Stimulated activated CD4-positive, alpha-beta T cell treated with anti-CD3 and anti-CD28 coated beads, Interleukin-12 subunit alpha, Interleukin-12 subunit beta, amount 100 ng/mL, for 4 hours (primary cell): ENCODE data around the gene ZSCAN31.
"Not testable (repeated sequence)": the region's sequence is repeated elsewhere in the genome, so short reads cannot be mapped to it uniquely, and the experiment has no call there.

Source experiments
- DNase-seq: peaks from one replicate; pipeline ENCODE4 v3.0.0-alpha.2; 2020

The ZSCAN31 gene

GRCh38 chr6:28351493-28351925, 15.6 kb upstream of the ZSCAN31 start:
- no peak for DNase-seq

- no peak for DNase-seq
Measured at GRCh38 chr6:28351087-28351486, 15.1 kb upstream of the ZSCAN31 start.

- peak; percentile 80 for DNase-seq
Measured at GRCh38 chr6:28349892-28350737, 14.2 kb upstream of the ZSCAN31 start, which contains the start of gene ZKSCAN3. Gene ZKSCAN3, plus strand, starts transcription at chr6:28349947. Its CDS starts 9,640 bp downstream, at chr6:28359587.

DNA sequence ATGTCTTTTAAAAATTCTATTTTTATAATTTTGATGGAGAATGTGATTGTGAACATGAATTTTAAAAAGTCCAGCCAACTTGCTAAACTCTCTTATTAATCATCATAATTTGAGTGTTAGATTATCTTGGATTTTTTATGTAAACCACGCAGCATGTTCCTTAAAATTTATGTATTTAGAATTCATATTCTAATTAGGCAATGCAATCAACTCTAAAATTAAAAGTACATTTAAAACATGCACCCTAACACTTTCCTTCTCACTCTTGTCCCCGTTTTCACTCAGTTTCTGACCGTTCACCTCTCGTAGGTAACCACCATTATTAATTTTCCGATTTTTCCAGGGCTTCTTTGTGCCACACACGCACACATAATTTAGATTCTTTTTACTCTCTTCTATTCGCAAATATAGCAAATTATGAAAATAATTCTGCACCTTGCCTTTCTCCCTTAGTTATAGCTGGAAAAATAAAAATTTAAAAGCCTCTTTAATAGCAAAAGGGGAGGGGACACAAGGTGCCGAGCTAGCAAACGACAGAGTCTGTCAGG, 13.5 kb upstream of the ZSCAN31 start:
- no peak for DNase-seq

DNA sequence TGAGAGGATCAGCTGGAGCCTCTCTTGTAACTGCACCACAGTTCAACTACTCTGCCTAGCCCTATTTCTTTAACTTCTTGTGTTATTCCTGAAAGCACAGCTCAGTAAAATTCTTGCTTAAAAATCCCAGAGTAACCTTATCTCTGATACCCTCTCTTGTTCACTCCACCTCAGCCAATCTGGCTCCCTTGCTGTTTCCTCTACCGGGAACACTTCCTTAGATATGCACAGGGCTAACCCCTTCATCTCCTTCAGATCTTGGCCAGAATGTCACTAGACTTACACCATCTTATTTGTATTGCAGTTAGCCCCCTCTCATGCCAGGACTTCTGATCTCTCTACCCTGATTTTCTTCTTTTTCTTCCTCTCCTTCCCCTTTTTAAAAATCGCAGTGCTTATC, 11.2 kb upstream of the ZSCAN31 start:
- DNase-seq, result no peak

GRCh38 chr6:28345201-28345600, 9.3 kb upstream of the ZSCAN31 start:
- no peak for DNase-seq

DNA sequence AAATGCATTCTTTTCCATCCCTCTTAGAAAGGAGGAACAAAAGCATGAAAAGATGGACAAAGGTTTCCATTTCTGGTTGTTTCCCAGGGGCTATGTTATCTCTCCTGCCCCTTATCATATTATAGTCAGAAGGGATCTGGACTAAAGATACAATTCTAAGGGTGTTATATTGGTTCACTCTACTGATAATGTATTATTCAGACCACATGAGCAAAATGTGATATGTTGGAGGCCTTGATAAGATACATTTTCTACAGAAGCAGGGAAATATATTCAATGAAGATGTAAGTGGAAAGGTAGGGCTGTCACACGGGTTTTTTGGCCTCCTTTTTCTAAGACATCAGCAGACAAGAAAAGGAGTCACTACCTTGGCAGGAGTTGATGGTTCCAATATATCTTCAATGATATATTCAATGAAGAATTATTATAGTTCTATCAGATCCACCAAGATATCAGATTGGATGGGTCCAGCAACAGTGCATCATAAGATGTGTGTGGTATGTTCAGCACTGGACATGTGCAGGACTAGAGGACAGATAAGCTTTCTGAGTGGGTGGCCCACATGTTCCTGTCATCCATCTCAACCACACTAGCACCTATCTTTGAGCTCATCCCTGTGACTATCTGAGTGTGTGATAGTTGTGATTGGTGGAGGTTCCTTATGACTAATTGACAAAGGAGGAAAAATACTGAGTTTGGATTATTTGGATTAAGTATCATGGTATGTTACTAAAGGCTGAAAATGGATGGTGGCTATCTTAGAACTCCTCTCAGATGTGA, 8.1 kb upstream of the ZSCAN31 start:
- no peak for DNase-seq

DNA sequence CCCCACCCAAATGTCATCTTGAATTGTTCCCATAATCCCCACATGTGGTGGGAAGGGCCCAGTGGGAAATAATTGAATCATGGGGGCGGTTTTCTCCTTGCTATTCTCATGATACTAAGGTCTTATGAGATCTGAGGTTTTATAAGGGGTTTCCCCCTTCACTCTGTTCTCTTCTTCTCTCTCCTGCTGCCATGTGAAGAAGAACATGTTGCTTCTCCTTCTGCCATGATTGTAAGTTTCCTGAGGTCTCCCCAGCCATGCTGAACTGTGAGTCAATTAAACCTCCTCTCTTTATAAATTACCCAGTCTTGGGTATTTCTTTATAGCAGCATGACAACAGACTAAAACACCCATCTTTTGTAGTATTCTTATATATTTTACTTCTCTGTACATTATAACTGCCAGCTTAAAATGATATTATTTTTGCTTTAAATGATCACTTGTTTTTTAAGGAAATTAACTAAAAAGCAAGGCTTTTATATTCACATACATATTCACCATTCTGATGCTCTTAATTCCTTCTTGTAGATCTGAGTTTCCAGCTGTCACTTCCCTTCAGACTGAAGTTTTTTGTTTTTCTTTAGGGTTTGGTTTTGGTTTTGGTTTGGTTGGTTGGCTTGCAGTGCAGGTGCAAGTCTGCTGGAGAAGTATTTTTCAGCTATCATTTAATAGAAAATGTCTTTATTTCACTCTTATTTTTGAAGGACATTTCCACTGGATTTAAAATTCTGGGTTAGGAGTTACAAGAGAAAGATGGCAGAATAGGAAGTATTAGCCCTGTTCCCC, 4.6 kb upstream of the ZSCAN31 start:
- DNase-seq, result no peak

GRCh38 chr6:28337121-28337520, 1.2 kb upstream of the ZSCAN31 start:
- DNase-seq, result no peak

GRCh38 chr6:28336284-28337120, 554 bp upstream of the ZSCAN31 start:
- no peak for DNase-seq

- DNase-seq, result no peak
Measured at GRCh38 chr6:28335040-28335563, 846 bp downstream of the ZSCAN31 start.

DNA sequence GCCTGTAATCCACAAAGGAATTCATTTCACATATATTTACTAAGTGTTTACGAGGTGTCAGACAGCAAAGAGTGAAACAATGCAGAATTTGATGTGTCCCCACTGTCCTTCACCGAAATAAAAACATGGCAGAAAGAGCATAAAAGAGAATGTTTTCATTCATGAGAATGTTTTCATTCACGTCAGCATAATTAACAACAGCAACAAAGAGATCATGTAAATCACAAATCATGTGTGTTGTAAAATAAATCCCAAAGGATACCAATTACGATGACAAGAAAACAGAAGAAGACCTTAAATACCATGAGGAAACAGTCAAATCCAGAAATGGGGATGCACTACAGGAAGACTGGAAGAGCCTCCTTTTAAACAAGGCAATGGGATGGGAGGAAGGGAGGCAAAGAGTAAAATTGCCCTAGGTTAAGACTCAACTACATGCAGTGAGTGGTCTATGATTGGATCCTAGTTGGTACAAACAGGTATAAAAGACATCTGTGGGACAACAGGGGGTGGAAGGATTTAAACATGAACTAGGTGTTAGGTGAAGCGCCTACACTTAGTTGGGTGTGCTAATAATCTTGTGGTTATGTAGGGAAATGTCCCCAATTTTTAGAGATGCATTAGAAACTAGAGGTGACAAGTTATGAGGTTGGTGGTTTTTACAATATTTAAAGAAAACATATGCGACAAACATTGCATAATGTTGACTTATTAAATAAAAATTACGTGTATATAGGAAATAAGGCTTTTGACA, 1.5 kb downstream of the ZSCAN31 start:
- DNase-seq, result no peak

- DNase-seq, result no peak
Measured at GRCh38 chr6:28333599-28334018, 2.3 kb downstream of the ZSCAN31 start.

GRCh38 chr6:28333047-28333446, 2.9 kb downstream of the ZSCAN31 start:
- no peak for DNase-seq

DNA sequence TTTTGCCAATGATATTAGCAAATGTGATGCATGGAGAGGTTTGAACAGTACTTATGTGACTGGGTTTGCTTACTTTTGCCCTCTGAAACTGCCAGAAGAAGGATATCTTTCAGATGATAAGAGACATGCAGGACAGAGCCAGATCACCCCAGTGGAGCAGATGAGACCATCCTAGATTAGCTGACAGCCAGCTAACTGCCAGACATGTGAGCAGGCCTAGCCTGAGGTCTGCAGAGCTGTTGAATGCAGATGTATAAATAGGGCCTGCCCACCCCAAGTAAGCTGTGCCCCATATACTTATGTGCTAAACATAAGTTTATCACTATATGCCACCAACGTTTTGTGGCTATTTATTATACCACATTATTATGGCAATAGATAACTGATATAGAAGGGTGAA, 5.9 kb downstream of the ZSCAN31 start:
- no peak for DNase-seq

- DNase-seq, result no peak
Measured at GRCh38 chr6:28326371-28326948, 9.5 kb downstream of the ZSCAN31 start.

- DNase-seq, result no peak
Measured at GRCh38 chr6:28323813-28324424, 12.0 kb downstream of the ZSCAN31 start.

DNA sequence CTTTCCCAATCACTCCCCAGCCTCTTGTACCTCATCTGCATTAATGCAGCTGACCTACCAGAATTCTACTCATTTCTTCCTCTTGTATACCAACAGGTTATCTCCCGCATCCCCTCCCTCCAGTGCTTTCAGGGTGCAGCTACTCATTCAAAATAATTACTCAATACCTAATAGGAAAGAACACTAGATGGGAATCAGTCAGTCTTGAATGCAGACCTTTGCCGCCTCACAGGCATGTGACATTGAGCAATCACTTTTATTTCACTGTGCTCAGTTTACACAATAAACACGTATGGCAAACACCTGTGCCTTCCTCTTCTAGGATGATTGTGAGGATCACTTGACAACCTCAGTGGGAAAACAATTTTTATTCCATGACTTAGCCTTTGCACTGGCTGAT, 13.3 kb downstream of the ZSCAN31 start:
- DNase-seq, result no peak

GRCh38 chr6:28317866-28318265, 18.1 kb downstream of the ZSCAN31 start:
- DNase-seq, result not testable (repeated sequence)

- no peak for DNase-seq
Measured at GRCh38 chr6:28315628-28316027, 20.3 kb downstream of the ZSCAN31 start.
